Right atrium auricular region (tissue), 2 donors: ENCODE measurements around the gene PMP22. TPM values are rescaled to one million over a fixed set of nuclear protein-coding genes. Genes with fewer than 3 reads are reported as not detected.

Source experiments
- DNase-seq: peaks from one replicate; pipeline ENCODE4 v3.0.0-alpha.2; 2019; ENCODE audit warnings: low spot score
- H3K27ac ChIP-seq, 2 donors: fragments of 200-600 bp; sonication (generic); 1 replicate in 1 of 2; 2 replicates in 1 of 2; pipeline ENCODE4 v1.5.1; 2016 to 2019
- H3K27me3 ChIP-seq, 2 donors: fragments of 200-600 bp; sonication (generic); one replicate each; pipeline versions ENCODE4 v1.5.1 to v1.6.0; 2017 to 2019
- H3K36me3 ChIP-seq: fragments of 200-600 bp; sonication (generic); one replicate; pipeline ENCODE4 v1.5.1; 2016
- H3K4me1 ChIP-seq, 2 donors: fragments of 200-600 bp; sonication (generic); one replicate each; pipeline versions ENCODE4 v1.5.1 to v1.6.0; 2017 to 2019
- H3K4me3 ChIP-seq, 2 donors: fragments of 200-600 bp; sonication (generic); 1 replicate in 1 of 2; 2 replicates in 1 of 2; pipeline ENCODE4 v1.5.1; 2017 to 2019; ENCODE audit warnings: mild to moderate bottlenecking in 1 of 2, moderate library complexity in 1 of 2
- H3K9me3 ChIP-seq, 2 donors: fragments of 200-600 bp; sonication (generic); one replicate each; pipeline ENCODE4 v1.5.1; 2019
- CTCF ChIP-seq, 2 donors: fragments of 200-600 bp; sonication (generic); IDR thresholded peaks; one replicate each; pipeline ENCODE4 v1.5.1; 2019; ENCODE audit warnings: antibody characterized with exemption in 2 of 2
- total RNA-seq, 2 donors: library from RNA; depleted of rRNA; stranded (reverse); fragments of >200 nt; gene quantifications; one replicate each; pipeline ENCODE4 v1.1.0, GENCODE V29; 2016

The PMP22 gene
- total RNA-seq, 2 donors from 2014 or later: 160 to 164 TPM

GRCh38 chr17:15238676-15239422, 26.3 kb downstream of the PMP22 start:
- Histone ChIP-seq H3K27me3 (no peaks in the 10 kb centered on the region), H3K9me3 (no peaks in the 10 kb centered on the region), H3K36me3 (peaks cover 59% of the 10 kb centered on the region), H3K27ac (no peak overlapping the region), H3K4me1 (peaks cover 0 to 63% of the 10 kb centered on the region in 2 donors), H3K4me3 (no peak overlapping the region)
- no peak for TF ChIP-seq CTCF (IDR thresholded peaks at IDR 0.05)
- DNase-seq: no peak

GRCh38 chr17:15238057-15238456, 27.1 kb downstream of the PMP22 start:
- Histone ChIP-seq H3K4me1 (peaks cover 0 to 71% of the 10 kb centered on the region in 2 donors), H3K36me3 (peaks cover 67% of the 10 kb centered on the region), H3K9me3 (no peaks in the 10 kb centered on the region), H3K27me3 (no peaks in the 10 kb centered on the region), H3K27ac (no peak overlapping the region), H3K4me3 (no peak overlapping the region)
- TF ChIP-seq CTCF (IDR thresholded peaks at IDR 0.05): no peak
- DNase-seq: no peak

GRCh38 chr17:15237106-15237425, 28.1 kb downstream of the PMP22 start:
- no peak for DNase-seq
- H3K4me3 ChIP-seq: no peak overlapping the region
- H3K27me3 ChIP-seq: no peaks in the 10 kb centered on the region
- H3K9me3 ChIP-seq: no peaks in the 10 kb centered on the region
- no peak overlapping the region for H3K27ac ChIP-seq
- peaks cover 77% of the 10 kb centered on the region for H3K36me3 ChIP-seq
- peaks cover 0 to 81% of the 10 kb centered on the region in 2 donors for H3K4me1 ChIP-seq
- no peak for TF ChIP-seq CTCF (IDR thresholded peaks at IDR 0.05)

- H3K27ac ChIP-seq: no peak overlapping the region
- no peak for TF ChIP-seq CTCF (IDR thresholded peaks at IDR 0.05)
Measured at GRCh38 chr17:15236281-15237105, 28.6 kb downstream of the PMP22 start.

GRCh38 chr17:15233971-15234370, 31.2 kb downstream of the PMP22 start:
- H3K27me3 ChIP-seq: no peaks in the 10 kb centered on the region
- no peak overlapping the region for H3K27ac ChIP-seq
- DNase-seq: no peak
- H3K4me3 ChIP-seq: no peak overlapping the region
- peaks cover 0 to 67% of the 10 kb centered on the region in 2 donors for H3K4me1 ChIP-seq
- no peak for TF ChIP-seq CTCF (IDR thresholded peaks at IDR 0.05)
- H3K9me3 ChIP-seq: no peaks in the 10 kb centered on the region
- H3K36me3 ChIP-seq: peaks cover 100% of the 10 kb centered on the region

More at GRCh38 chr17:15236281-15237105, 28.6 kb downstream of the PMP22 start:
- peaks cover 0 to 87% of the 10 kb centered on the region in 2 donors for H3K4me1 ChIP-seq
- H3K4me3 ChIP-seq: no peak overlapping the region
- peak; percentile 32 for DNase-seq
- no peaks in the 10 kb centered on the region for H3K9me3 ChIP-seq
- H3K36me3 ChIP-seq: peaks cover 83% of the 10 kb centered on the region
- H3K27me3 ChIP-seq: no peaks in the 10 kb centered on the region
